Sigmoid colon (tissue), 4 donors: ENCODE results near the gene ATG9B.

ENCODE experiments used
- CTCF ChIP-seq, 4 experiments: fragments of 450-650 bp in 3 of 4; fragments of 200-600 bp in 1 of 4; IDR thresholded peaks; one replicate each; pipeline ENCODE4 v1.5.1; 2016 to 2019; ENCODE audit warnings: antibody characterized with exemption in 4 of 4, mild to moderate bottlenecking in 3 of 4, moderate library complexity in 2 of 4
- POLR2AphosphoS5 ChIP-seq, 4 donors: sonication (generic); formaldehyde crosslinking; IDR thresholded peaks; one replicate each; pipeline ENCODE4 v1.6.1; 2017; ENCODE audit warnings: antibody characterized with exemption in 4 of 4

GRCh38 chr7:150992051-150992640 lies 32.1 kb downstream of the ATG9B start:
- TF ChIP-seq CTCF (IDR thresholded peaks at IDR 0.05) = no peak
- no peak for TF ChIP-seq POLR2AphosphoS5 (IDR thresholded peaks at IDR 0.05)
